ENCODE data around the gene DUSP3.

The DUSP3 gene

GRCh38 chr17:43809121-43809520 lies 30.3 kb upstream of the DUSP3 start:
- no peak overlapping the region for H3K4me3 ChIP-seq (ENCODE audit: low read depth, low read length)
- TF ChIP-seq POLR2A (IDR thresholded peaks at IDR 0.05; ENCODE audit: extremely low read depth, insufficient read length) (no peak), MYC (IDR thresholded peaks at IDR 0.05; ENCODE audit: low read depth, low read length) (no peak)
- TF ChIP-seq, protein P1, sequence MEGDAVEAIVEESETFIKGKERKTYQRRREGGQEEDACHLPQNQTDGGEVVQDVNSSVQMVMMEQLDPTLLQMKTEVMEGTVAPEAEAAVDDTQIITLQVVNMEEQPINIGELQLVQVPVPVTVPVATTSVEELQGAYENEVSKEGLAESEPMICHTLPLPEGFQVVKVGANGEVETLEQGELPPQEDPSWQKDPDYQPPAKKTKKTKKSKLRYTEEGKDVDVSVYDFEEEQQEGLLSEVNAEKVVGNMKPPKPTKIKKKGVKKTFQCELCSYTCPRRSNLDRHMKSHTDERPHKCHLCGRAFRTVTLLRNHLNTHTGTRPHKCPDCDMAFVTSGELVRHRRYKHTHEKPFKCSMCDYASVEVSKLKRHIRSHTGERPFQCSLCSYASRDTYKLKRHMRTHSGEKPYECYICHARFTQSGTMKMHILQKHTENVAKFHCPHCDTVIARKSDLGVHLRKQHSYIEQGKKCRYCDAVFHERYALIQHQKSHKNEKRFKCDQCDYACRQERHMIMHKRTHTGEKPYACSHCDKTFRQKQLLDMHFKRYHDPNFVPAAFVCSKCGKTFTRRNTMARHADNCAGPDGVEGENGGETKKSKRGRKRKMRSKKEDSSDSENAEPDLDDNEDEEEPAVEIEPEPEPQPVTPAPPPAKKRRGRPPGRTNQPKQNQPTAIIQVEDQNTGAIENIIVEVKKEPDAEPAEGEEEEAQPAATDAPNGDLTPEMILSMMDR (IDR thresholded peaks at IDR 0.05; ENCODE audit: low read depth, low read length), result no peak
- TF ChIP-seq, protein P2, sequence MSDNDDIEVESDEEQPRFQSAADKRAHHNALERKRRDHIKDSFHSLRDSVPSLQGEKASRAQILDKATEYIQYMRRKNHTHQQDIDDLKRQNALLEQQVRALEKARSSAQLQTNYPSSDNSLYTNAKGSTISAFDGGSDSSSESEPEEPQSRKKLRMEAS (IDR thresholded peaks at IDR 0.05; ENCODE audit: low read depth, low read length), result no peak

DNA sequence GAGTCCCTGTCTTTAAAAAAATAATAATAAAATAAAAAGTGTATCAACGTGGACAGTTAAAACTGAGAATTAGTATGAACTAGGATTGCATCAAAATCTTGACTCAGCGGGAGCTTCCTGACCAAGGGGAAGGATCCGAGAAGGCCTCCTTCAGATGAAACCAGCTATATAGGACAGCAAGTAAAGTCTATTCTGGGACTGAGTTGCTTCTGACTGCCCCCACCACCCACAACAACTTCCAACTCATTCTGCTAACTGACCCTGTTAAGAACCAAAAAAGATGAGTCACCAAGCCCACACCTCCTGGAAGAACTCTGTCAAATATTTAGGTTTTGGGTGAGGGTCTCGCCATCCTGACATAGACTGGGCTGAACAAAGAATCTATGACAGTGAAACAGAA lies 29.3 kb upstream of the DUSP3 start:
- TF ChIP-seq, protein P2 (IDR thresholded peaks at IDR 0.05; ENCODE audit: low read depth, low read length), result no peak
- H3K4me3 ChIP-seq (ENCODE audit: low read depth, low read length), result no peak overlapping the region
- DNase-seq (ENCODE audit: low read depth), result no peak

More at GRCh38 chr17:43809121-43809520, 30.3 kb upstream of the DUSP3 start:
- DNase-seq (ENCODE audit: low read depth), result no peak

DNA sequence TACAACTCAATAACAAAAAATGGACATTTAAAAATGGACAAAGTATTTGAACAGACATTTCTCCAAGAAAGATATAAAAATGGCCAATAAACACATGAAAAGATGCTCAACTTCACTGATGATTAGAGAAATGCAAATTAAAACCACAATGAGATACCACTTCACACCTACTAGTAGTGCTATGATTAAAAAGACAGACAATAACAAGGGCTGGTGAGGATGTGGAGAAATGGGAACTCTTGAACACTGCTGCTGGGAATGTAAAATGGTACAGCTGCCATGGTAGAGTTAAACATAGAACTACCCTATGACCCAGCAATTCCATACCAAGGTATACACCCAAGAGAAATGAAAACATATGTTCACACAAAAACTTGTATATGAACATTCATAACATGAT lies 26.3 kb upstream of the DUSP3 start:
- TF ChIP-seq, protein P2 (IDR thresholded peaks at IDR 0.05; ENCODE audit: low read depth, low read length), result no peak
- TF ChIP-seq POLR2A (IDR thresholded peaks at IDR 0.05; ENCODE audit: extremely low read depth, insufficient read length) (no peak), MYC (IDR thresholded peaks at IDR 0.05; ENCODE audit: low read depth, low read length) (no peak)
- TF ChIP-seq, protein P1 (IDR thresholded peaks at IDR 0.05; ENCODE audit: low read depth, low read length), result no peak
- no peak overlapping the region for H3K4me3 ChIP-seq (ENCODE audit: low read depth, low read length)
- DNase-seq (ENCODE audit: low read depth), result no peak

- H3K4me3 ChIP-seq (ENCODE audit: low read depth, low read length), result no peak overlapping the region
- no peak for DNase-seq (ENCODE audit: low read depth)
- TF ChIP-seq POLR2A (IDR thresholded peaks at IDR 0.05; ENCODE audit: extremely low read depth, insufficient read length), result no peak
- no peak for TF ChIP-seq MYC (IDR thresholded peaks at IDR 0.05; ENCODE audit: low read depth, low read length)
- TF ChIP-seq, protein P1 (IDR thresholded peaks at IDR 0.05; ENCODE audit: low read depth, low read length), result no peak
- TF ChIP-seq, protein P2 (IDR thresholded peaks at IDR 0.05; ENCODE audit: low read depth, low read length), result no peak
These were observed 25.0 kb upstream of the DUSP3 start for GRCh38 chr17:43803758-43804157.

- no peak overlapping the region for H3K4me3 ChIP-seq (ENCODE audit: low read depth, low read length)
- TF ChIP-seq, protein P2 (IDR thresholded peaks at IDR 0.05; ENCODE audit: low read depth, low read length), result no peak
- TF ChIP-seq, protein P1 (IDR thresholded peaks at IDR 0.05; ENCODE audit: low read depth, low read length), result no peak
- TF ChIP-seq POLR2A (IDR thresholded peaks at IDR 0.05; ENCODE audit: extremely low read depth, insufficient read length), result no peak
- no peak for TF ChIP-seq MYC (IDR thresholded peaks at IDR 0.05; ENCODE audit: low read depth, low read length)
- no peak for DNase-seq (ENCODE audit: low read depth)
These were observed 23.1 kb upstream of the DUSP3 start for GRCh38 chr17:43801844-43802243.

GRCh38 chr17:43800736-43801135 lies 22.0 kb upstream of the DUSP3 start:
- no peak overlapping the region for H3K4me3 ChIP-seq (ENCODE audit: low read depth, low read length)
- no peak for TF ChIP-seq MYC (IDR thresholded peaks at IDR 0.05; ENCODE audit: low read depth, low read length)
- TF ChIP-seq, protein P2 (IDR thresholded peaks at IDR 0.05; ENCODE audit: low read depth, low read length), result no peak
- TF ChIP-seq POLR2A (IDR thresholded peaks at IDR 0.05; ENCODE audit: extremely low read depth, insufficient read length), result no peak
- TF ChIP-seq, protein P1 (IDR thresholded peaks at IDR 0.05; ENCODE audit: low read depth, low read length), result no peak
- DNase-seq (ENCODE audit: low read depth), result no peak
